Immature natural killer cell (primary cell): ENCODE results near the gene LRRC3B. TPM values are rescaled to one million over a fixed set of nuclear protein-coding genes. Genes with fewer than 3 reads are reported as not detected.

Source experiments
- DNase-seq, 3 donors: peaks; one replicate each; pipeline ENCODE4 v3.0.0; 2022; ENCODE audit warnings: mixed read lengths in 1 of 3
- H3K27ac Mint-ChIP-seq, 6 donors: one replicate each; pipeline ENCODE4 v1.8.0; 2020; ENCODE audit warnings: mixed read lengths in 6 of 6, mild to moderate bottlenecking in 5 of 6, inconsistent platforms in 4 of 6, moderate library complexity in 3 of 6
- H3K27me3 Mint-ChIP-seq, 3 donors: one replicate each; pipeline ENCODE4 v1.8.0; 2020 to 2021; ENCODE audit warnings: low read depth in 3 of 3, mild to moderate bottlenecking in 3 of 3, mixed read lengths in 3 of 3, moderate library complexity in 3 of 3, inconsistent platforms in 1 of 3
- H3K36me3 Mint-ChIP-seq, 3 donors: one replicate each; pipeline ENCODE4 v1.8.0; 2020; ENCODE audit warnings: mixed read lengths in 3 of 3, inconsistent platforms in 2 of 3, mild to moderate bottlenecking in 2 of 3
- H3K4me1 Mint-ChIP-seq, 2 donors: one replicate each; pipeline ENCODE4 v1.8.0; 2020; ENCODE audit warnings: inconsistent platforms in 2 of 2, mild to moderate bottlenecking in 2 of 2, mixed read lengths in 2 of 2, moderate library complexity in 1 of 2
- H3K4me3 Mint-ChIP-seq, 5 donors: one replicate each; pipeline ENCODE4 v1.8.0; 2020; ENCODE audit warnings: mild to moderate bottlenecking in 5 of 5, mixed read lengths in 5 of 5, inconsistent platforms in 3 of 5, moderate library complexity in 3 of 5
- H3K9me3 Mint-ChIP-seq, 6 donors: one replicate each; pipeline ENCODE4 v1.8.0; 2020; ENCODE audit warnings: mild to moderate bottlenecking in 6 of 6, mixed read lengths in 6 of 6, inconsistent platforms in 4 of 6, moderate library complexity in 3 of 6
- polyA plus RNA-seq, 3 donors: library from polyadenylated mRNA; unstranded; fragments of 300-500 nt; fragmentation: Illumina TruSeq; gene quantifications; one replicate each; pipeline ENCODE4 v1.2.3, GENCODE V29; 2021

Gene LRRC3B
- polyA plus RNA-seq, 3 donors from 2014 or later, result not detected

- Mint-ChIP-seq H3K36me3 (no peaks in the 10 kb centered on the region), H3K4me3 (no peak overlapping the region)
- DNase-seq, result no peak
Observed at GRCh38 chr3:26757978-26758377, 135.4 kb downstream of the LRRC3B start.

More at GRCh38 chr3:26757978-26758377, 135.4 kb downstream of the LRRC3B start:
- no peak overlapping the region for H3K27ac Mint-ChIP-seq
- H3K9me3 Mint-ChIP-seq, result peaks cover 3 to 26% (median 10%) of the 10 kb centered on the region in 6 donors
- H3K27me3 Mint-ChIP-seq, result peaks cover 0 to 3% (median 0%) of the 10 kb centered on the region in 3 donors
- no peaks in the 10 kb centered on the region for H3K4me1 Mint-ChIP-seq
